Kidney (tissue), 14 donors: ENCODE results near the gene GET3. TPM values are rescaled to one million over a fixed set of nuclear protein-coding genes. Genes with fewer than 3 reads are reported as not detected.

ENCODE experiments used
- DNase-seq, 5 donors: peaks; one replicate each; pipeline ENCODE4 v3.0.0-alpha.2; 2013 to 2020
- FAIRE-seq: peaks from 2 replicates; lab custom pipeline; 2012; peaks lifted over from hg19 to GRCh38; lab: Jason Lieb, UNC
- H3K27ac ChIP-seq, 2 donors: one replicate each; pipeline ENCODE4 v1.7.0; 2013; ENCODE audit warnings: low read depth in 2 of 2, low read length in 2 of 2, inconsistent platforms in 1 of 2
- H3K27me3 ChIP-seq: one replicate; pipeline ENCODE4 v1.7.1; 2013; ENCODE audit warnings: low read length, inconsistent platforms; ENCODE audit not compliant: control insufficient read depth, insufficient read depth
- H3K36me3 ChIP-seq, 3 donors: one replicate each; pipeline versions ENCODE4 v1.7.0 to v1.7.1; 2013; ENCODE audit warnings: low read length in 3 of 3, control low read depth in 1 of 3, inconsistent platforms in 1 of 3; ENCODE audit not compliant: insufficient read depth in 3 of 3, control insufficient read depth in 2 of 3
- H3K4me1 ChIP-seq, 3 donors: one replicate each; pipeline versions ENCODE4 v1.7.0 to v1.7.1; 2013; ENCODE audit warnings: low read length in 3 of 3, inconsistent platforms in 1 of 3, low read depth in 1 of 3; ENCODE audit not compliant: control insufficient read depth in 2 of 3, insufficient read depth in 2 of 3
- H3K4me3 ChIP-seq, 3 donors: one replicate each; pipeline versions ENCODE4 v1.7.0 to v1.8.1; 2013; ENCODE audit warnings: low read length in 3 of 3, control low read depth in 1 of 3, inconsistent platforms in 1 of 3
- H3K9ac ChIP-seq, 3 donors: one replicate each; pipeline versions ENCODE4 v1.7.0 to v1.7.1; 2013; ENCODE audit warnings: low read length in 3 of 3, control low read depth in 1 of 3, inconsistent platforms in 1 of 3
- H3K9me3 ChIP-seq, 3 donors: one replicate each; pipeline versions ENCODE4 v1.7.0 to v1.7.1; 2013; ENCODE audit warnings: low read length in 3 of 3, control low read depth in 1 of 3, inconsistent platforms in 1 of 3; ENCODE audit not compliant: control insufficient read depth in 2 of 3, insufficient read depth in 1 of 3
- CTCF ChIP-seq: IDR thresholded peaks from 3 replicates; pipeline ENCODE4 v1.5.1; 2012; ENCODE audit warnings: mild to moderate bottlenecking, moderate library complexity, borderline replicate concordance; ENCODE audit not compliant: insufficient read depth; ENCODE audit errors: extremely low read depth
- intact Hi-C: fragments of 100-400 bp; cut with DNase I; formaldehyde crosslinking; loops from one replicate; pipeline ENCODE4 v1.11.1; 2022
- polyA plus RNA-seq: library from polyadenylated mRNA; stranded (reverse); fragments of 350-450 nt; fragmentation: Illumina TruSeq; extraction: RNeasy Lipid Tissue Mini Kit (QIAGEN cat#74804); gene quantifications from one replicate; pipeline ENCODE4 v1.2.3, GENCODE V29; 2014; ENCODE audit warnings: low read depth, low replicate concordance; ENCODE audit not compliant: insufficient read depth
- total RNA-seq: library from RNA; stranded (reverse); fragmentation: NEBNext Ultra II Directional; extraction: Animal tissue kit (Norgen Biotek cat#: 25700); gene quantifications from one replicate; pipeline ENCODE4 v1.2.1, GENCODE V29; 2021
- donor health status: control.
- donor health status: control.
- donor health status: control.
- donor health status: control.
- donor health status: control.
- donor health status: DM: yes; HTN: yes; CAD: no.
- donor health status: Normal renal cell carcinoma (clear cell type).

The GET3 gene
- total and polyA plus RNA-seq, 2 donors from 2014 or later = 71.3 to 132 TPM

GRCh38 chr19:12695096-12695495, 42.2 kb upstream of the GET3 start:
- DNase-seq (no peak), FAIRE-seq (no peak)
- TF ChIP-seq CTCF = no peak
- Histone ChIP-seq H3K36me3 (peaks cover 0 to 3% (median 2%) of the 10 kb centered on the region in 3 donors), H3K9me3 (no peaks in the 10 kb centered on the region), H3K4me3 (peak overlapping the region in 2 of 3 donors; percentile 54 to 96), H3K27me3 (no peaks in the 10 kb centered on the region), H3K27ac (no peak overlapping the region), H3K4me1 (peaks cover 0 to 12% (median 6%) of the 10 kb centered on the region in 3 donors), H3K9ac (peak overlapping the region in 1 of 3 donors; percentile 72)
- intact Hi-C loops = no loop called here

- no peak for DNase-seq
- Histone ChIP-seq H3K27me3 (no peaks in the 10 kb centered on the region), H3K36me3 (peaks cover 0 to 3% (median 2%) of the 10 kb centered on the region in 3 donors), H3K9me3 (no peaks in the 10 kb centered on the region), H3K9ac (peak overlapping the region in 2 of 3 donors; percentile 26 to 72), H3K4me3 (peak overlapping the region; percentile 30 to 96 (median 54)), H3K4me1 (peaks cover 0 to 12% (median 6%) of the 10 kb centered on the region in 3 donors), H3K27ac (no peak overlapping the region)
- no peak for FAIRE-seq
- intact Hi-C loops = no loop called here
- no peak for TF ChIP-seq CTCF
Observed at GRCh38 chr19:12695514-12695913, 41.8 kb upstream of the GET3 start.

- peak overlapping the region; percentile 34 to 86 (median 72) for H3K9ac ChIP-seq
- no peak for FAIRE-seq
- TF ChIP-seq CTCF = no peak
Observed at GRCh38 chr19:12695997-12696365, 41.3 kb upstream of the GET3 start.

More at GRCh38 chr19:12695997-12696365, 41.3 kb upstream of the GET3 start:
- H3K4me3 ChIP-seq = peak overlapping the region; percentile 70 to 96 (median 78)
- intact Hi-C loops = no loop called here
- H3K27ac ChIP-seq = no peak overlapping the region
- no peaks in the 10 kb centered on the region for H3K9me3 ChIP-seq
- no peak for DNase-seq
- peaks cover 0 to 12% (median 6%) of the 10 kb centered on the region in 3 donors for H3K4me1 ChIP-seq
- H3K27me3 ChIP-seq = no peaks in the 10 kb centered on the region
- peaks cover 0 to 3% (median 2%) of the 10 kb centered on the region in 3 donors for H3K36me3 ChIP-seq
